Upper lobe of left lung (tissue), 6 donors: ENCODE results near the gene CSNK1G3. TPM values are rescaled to one million over a fixed set of nuclear protein-coding genes. Genes with fewer than 3 reads are reported as not detected.

Experiments used
- ATAC-seq, 2 donors: fragments of 200-7000 bp; cut with Tn5 transposase; one replicate each; pipeline ENCODE4 v1.9.1; 2022; ENCODE audit warnings: mild to moderate bottlenecking in 2 of 2, moderate library complexity in 2 of 2; ENCODE audit not compliant: low FRiP score in 2 of 2
- DNase-seq, 2 donors: peaks; one replicate each; pipeline ENCODE4 v3.0.0-alpha.2; 2019 to 2020
- H3K27ac ChIP-seq, 4 donors: fragments of 200-600 bp; sonication (generic); one replicate each; pipeline ENCODE4 v1.5.1; 2016 to 2019
- H3K27me3 ChIP-seq, 4 donors: fragments of 200-600 bp; sonication (generic); one replicate each; pipeline ENCODE4 v1.5.1; 2017 to 2019
- H3K36me3 ChIP-seq, 4 donors: fragments of 200-600 bp; sonication (generic); one replicate each; pipeline ENCODE4 v1.5.1; 2016 to 2019
- H3K4me1 ChIP-seq, 4 donors: fragments of 200-600 bp; sonication (generic); one replicate each; pipeline ENCODE4 v1.5.1; 2018 to 2019
- H3K4me3 ChIP-seq, 4 donors: fragments of 200-600 bp; sonication (generic); one replicate each; pipeline ENCODE4 v1.5.1; 2017 to 2019; ENCODE audit warnings: mild to moderate bottlenecking in 2 of 4, moderate library complexity in 1 of 4
- H3K9me3 ChIP-seq, 4 donors: fragments of 200-600 bp; sonication (generic); one replicate each; pipeline ENCODE4 v1.5.1; 2018 to 2019
- EP300 ChIP-seq, 4 donors: sonication (generic); formaldehyde crosslinking; IDR thresholded peaks; one replicate each; pipeline ENCODE4 v1.5.1; 2017; ENCODE audit warnings: antibody characterized with exemption in 4 of 4, control low read depth in 2 of 4
- POLR2A ChIP-seq, 4 donors: fragments of 450-650 bp; IDR thresholded peaks; one replicate each; pipeline ENCODE4 v1.5.1; 2016 to 2017; ENCODE audit warnings: antibody characterized with exemption in 4 of 4, mild to moderate bottlenecking in 2 of 4
- POLR2AphosphoS5 ChIP-seq, 2 donors: sonication (generic); formaldehyde crosslinking; IDR thresholded peaks; one replicate each; pipeline ENCODE4 v1.5.1; 2017; ENCODE audit warnings: antibody characterized with exemption in 2 of 2
- WGBS, 2 donors: methylation state at CpG; one replicate each; pipeline ENCODE4 v1.1.5; 2017 to 2018; 5-methylcytosine and 5-hydroxymethylcytosine counted together
- total RNA-seq, 6 donors: library from RNA; depleted of rRNA in 4 of 6; stranded (reverse); fragments of >200 nt in 4 of 6; gene quantifications; one replicate each; pipeline versions ENCODE4 v1.1.0 to v1.2.1, GENCODE V29; 2016 to 2021
- TF ChIP-seq, protein P1 (sequence below), 6 experiments: fragments of 450-650 bp in 4 of 6; fragments of 200-600 bp in 2 of 6; sonication (generic) in 2 of 6; IDR thresholded peaks; one replicate each; pipeline ENCODE4 v1.5.1; 2016 to 2019; ENCODE audit warnings: antibody characterized with exemption in 6 of 6
- donor health status: DM: no; HTN: no; CAD: no; lungs with moderate emphysema.
- donor health status: DM: no; HTN: yes; CAD: no; lungs with severe emphysema.

Gene CSNK1G3
- total RNA-seq, 6 donors from 2014 or later: 23.5 to 61.5 (median 34.5) TPM

DNA sequence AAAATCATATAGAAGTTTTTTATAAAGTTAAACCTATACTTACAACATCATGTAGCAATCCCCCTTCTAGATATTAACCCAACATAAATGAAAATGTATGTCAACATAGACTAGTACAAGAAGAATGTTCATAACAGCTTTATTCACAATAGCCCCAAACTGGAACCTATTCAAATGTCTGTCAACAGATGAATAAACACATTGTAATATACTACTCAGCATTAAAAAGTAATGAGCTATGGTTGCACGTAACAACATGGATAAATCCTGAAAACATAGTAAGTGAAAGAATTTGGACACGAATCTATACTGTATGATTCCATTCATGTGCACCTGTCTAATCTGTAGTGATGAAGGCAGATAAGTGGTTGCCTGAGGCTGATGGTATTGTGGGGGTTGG lies 73.9 kb downstream of the CSNK1G3 start:
- WGBS, 2 donors: 88 to 92% methylated on average over 2 of the region's 2 CpGs
- Histone ChIP-seq H3K4me3 (no peak overlapping the region), H3K9me3 (no peaks in the 10 kb centered on the region), H3K27me3 (no peaks in the 10 kb centered on the region), H3K27ac (no peak overlapping the region), H3K36me3 (peaks cover 0 to 4% (median 0%) of the 10 kb centered on the region in 4 donors), H3K4me1 (peaks cover 0 to 5% (median 0%) of the 10 kb centered on the region in 4 donors)
- TF ChIP-seq, protein P1, sequence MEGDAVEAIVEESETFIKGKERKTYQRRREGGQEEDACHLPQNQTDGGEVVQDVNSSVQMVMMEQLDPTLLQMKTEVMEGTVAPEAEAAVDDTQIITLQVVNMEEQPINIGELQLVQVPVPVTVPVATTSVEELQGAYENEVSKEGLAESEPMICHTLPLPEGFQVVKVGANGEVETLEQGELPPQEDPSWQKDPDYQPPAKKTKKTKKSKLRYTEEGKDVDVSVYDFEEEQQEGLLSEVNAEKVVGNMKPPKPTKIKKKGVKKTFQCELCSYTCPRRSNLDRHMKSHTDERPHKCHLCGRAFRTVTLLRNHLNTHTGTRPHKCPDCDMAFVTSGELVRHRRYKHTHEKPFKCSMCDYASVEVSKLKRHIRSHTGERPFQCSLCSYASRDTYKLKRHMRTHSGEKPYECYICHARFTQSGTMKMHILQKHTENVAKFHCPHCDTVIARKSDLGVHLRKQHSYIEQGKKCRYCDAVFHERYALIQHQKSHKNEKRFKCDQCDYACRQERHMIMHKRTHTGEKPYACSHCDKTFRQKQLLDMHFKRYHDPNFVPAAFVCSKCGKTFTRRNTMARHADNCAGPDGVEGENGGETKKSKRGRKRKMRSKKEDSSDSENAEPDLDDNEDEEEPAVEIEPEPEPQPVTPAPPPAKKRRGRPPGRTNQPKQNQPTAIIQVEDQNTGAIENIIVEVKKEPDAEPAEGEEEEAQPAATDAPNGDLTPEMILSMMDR (IDR thresholded peaks at IDR 0.05): no peak
- TF ChIP-seq EP300 (IDR thresholded peaks at IDR 0.05): no peak
- TF ChIP-seq POLR2AphosphoS5 (IDR thresholded peaks at IDR 0.05): no peak
- no peak for TF ChIP-seq POLR2A (IDR thresholded peaks at IDR 0.05)
- DNase-seq (no peak), ATAC-seq (no peak)

- Histone ChIP-seq H3K4me1 (no peaks in the 10 kb centered on the region), H3K4me3 (no peak overlapping the region), H3K27me3 (no peaks in the 10 kb centered on the region), H3K27ac (no peak overlapping the region), H3K9me3 (no peaks in the 10 kb centered on the region), H3K36me3 (peaks cover 0 to 35% (median 0%) of the 10 kb centered on the region in 4 donors)
- TF ChIP-seq EP300 (IDR thresholded peaks at IDR 0.05) (no peak), POLR2AphosphoS5 (IDR thresholded peaks at IDR 0.05) (no peak), POLR2A (IDR thresholded peaks at IDR 0.05) (no peak)
- TF ChIP-seq, protein P1 (IDR thresholded peaks at IDR 0.05): no peak
- ATAC-seq (no peak), DNase-seq (no peak)
Observed at GRCh38 chr5:123594434-123594833, 82.5 kb downstream of the CSNK1G3 start.

DNA sequence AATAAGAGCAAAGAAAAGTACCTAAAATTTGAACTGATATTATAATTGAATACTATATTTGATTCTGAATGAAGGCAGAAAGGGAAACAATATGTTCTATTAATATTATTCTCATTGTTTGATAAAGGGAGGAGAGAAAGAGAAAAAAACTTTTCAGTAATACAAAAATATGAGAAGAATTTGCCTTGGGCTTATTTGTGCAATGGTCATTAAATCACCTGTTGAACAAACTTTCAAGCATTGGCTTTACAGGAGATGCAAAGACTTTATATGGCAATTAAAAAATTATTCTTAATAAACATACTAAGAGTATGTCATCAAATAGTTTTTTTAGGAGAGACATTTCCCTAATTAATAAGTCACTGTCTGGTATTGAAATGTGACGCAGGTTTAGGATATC lies 85.0 kb downstream of the CSNK1G3 start:
- DNase-seq: no peak
- Histone ChIP-seq H3K4me3 (no peak overlapping the region), H3K4me1 (no peaks in the 10 kb centered on the region), H3K27me3 (no peaks in the 10 kb centered on the region), H3K36me3 (peaks cover 0 to 22% (median 0%) of the 10 kb centered on the region in 4 donors), H3K9me3 (no peaks in the 10 kb centered on the region), H3K27ac (no peak overlapping the region)
- WGBS, 2 donors: 100% methylated on average over 1 of the region's 1 CpG
- TF ChIP-seq POLR2A (IDR thresholded peaks at IDR 0.05) (no peak), EP300 (IDR thresholded peaks at IDR 0.05) (no peak), POLR2AphosphoS5 (IDR thresholded peaks at IDR 0.05) (no peak)
- TF ChIP-seq, protein P1 (IDR thresholded peaks at IDR 0.05): no peak
- ATAC-seq: no peak

DNA sequence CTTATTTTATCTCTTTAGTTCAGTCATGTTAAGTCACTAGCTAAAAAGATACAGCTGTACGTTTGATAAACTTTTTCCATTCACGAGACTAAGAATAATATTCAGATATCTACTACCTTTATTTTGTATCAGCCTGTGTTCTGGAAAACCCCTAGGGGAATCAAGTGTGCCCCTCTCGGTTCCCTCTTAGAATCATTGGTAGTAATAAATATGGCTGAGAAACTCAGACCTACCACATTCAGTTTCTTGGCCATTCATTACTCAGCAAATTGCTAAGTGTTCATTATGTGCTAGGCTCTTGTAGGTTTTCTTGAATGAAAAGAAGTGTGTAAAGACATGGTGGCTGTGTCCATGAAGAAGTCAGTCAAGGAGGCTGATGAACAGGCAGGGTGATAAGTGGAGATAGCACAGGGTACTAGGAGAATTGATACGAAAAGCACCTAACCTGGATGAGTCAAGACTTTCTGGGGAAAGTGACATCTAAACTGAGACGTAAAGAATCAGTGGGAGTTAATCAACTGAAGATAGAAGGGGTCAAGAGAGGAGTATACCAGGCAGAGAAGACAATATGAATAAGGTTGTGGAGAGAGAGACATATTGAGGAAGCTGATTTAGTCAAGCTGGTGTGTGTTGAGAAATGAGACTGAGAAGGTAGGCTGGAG lies 86.2 kb downstream of the CSNK1G3 start:
- ATAC-seq (no peak), DNase-seq (no peak)
- Histone ChIP-seq H3K4me3 (no peak overlapping the region), H3K27me3 (no peaks in the 10 kb centered on the region), H3K27ac (no peak overlapping the region), H3K9me3 (no peaks in the 10 kb centered on the region), H3K4me1 (no peaks in the 10 kb centered on the region), H3K36me3 (peaks cover 0 to 15% (median 0%) of the 10 kb centered on the region in 4 donors)
- TF ChIP-seq, protein P1 (IDR thresholded peaks at IDR 0.05): no peak
- TF ChIP-seq EP300 (IDR thresholded peaks at IDR 0.05): no peak
- no peak for TF ChIP-seq POLR2AphosphoS5 (IDR thresholded peaks at IDR 0.05)
- no peak for TF ChIP-seq POLR2A (IDR thresholded peaks at IDR 0.05)
- 91 to 96% methylated on average over 5 of the region's 5 CpGs for WGBS, 2 donors

DNA sequence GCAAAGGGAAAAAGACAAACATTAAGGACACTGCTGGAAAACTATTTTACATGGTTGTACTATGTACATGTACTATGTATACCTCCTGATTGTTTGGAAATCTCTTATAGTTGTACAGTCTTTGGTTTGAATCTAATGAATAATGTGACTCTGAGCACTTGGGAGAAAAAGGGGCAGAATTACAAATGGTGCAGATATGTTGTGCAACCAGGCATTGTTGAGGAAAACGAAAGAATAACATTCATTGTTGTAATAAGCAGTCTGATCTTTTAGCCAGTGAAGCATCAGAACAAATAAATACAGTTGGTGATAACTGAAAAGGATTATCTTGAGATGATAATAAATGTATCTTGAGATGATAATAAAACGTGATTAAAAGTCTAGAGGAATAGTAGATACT lies 87.2 kb downstream of the CSNK1G3 start:
- no peak for ATAC-seq
- TF ChIP-seq POLR2A (IDR thresholded peaks at IDR 0.05) (no peak), POLR2AphosphoS5 (IDR thresholded peaks at IDR 0.05) (no peak), EP300 (IDR thresholded peaks at IDR 0.05) (no peak)
- TF ChIP-seq, protein P1 (IDR thresholded peaks at IDR 0.05): no peak

More for the DNA sequence above, 87.2 kb downstream of the CSNK1G3 start:
- H3K27me3 ChIP-seq: no peaks in the 10 kb centered on the region
- no peak overlapping the region for H3K4me3 ChIP-seq
- no peaks in the 10 kb centered on the region for H3K9me3 ChIP-seq
- DNase-seq: no peak
- no peak overlapping the region for H3K27ac ChIP-seq
- H3K4me1 ChIP-seq: no peaks in the 10 kb centered on the region
- H3K36me3 ChIP-seq: peaks cover 0 to 13% (median 0%) of the 10 kb centered on the region in 4 donors
- 66 to 92% methylated on average over 2 of the region's 2 CpGs for WGBS, 2 donors
